Gastroesophageal sphincter (tissue), 3 donors: ENCODE data around the gene LILRB3.
"Not testable (repeated sequence)": the region's sequence is repeated elsewhere in the genome, so short reads cannot be mapped to it uniquely, and the experiment has no call there.

Experiments used
- CTCF ChIP-seq, 4 experiments: fragments of 200-600 bp in 2 of 4; fragments of 450-650 bp in 2 of 4; sonication (generic) in 1 of 4; IDR thresholded peaks; one replicate each; pipeline ENCODE4 v1.5.1; 2017 to 2019; ENCODE audit warnings: antibody characterized with exemption in 4 of 4, mild to moderate bottlenecking in 2 of 4, moderate library complexity in 2 of 4
- EP300 ChIP-seq: sonication (generic); formaldehyde crosslinking; IDR thresholded peaks from one replicate; pipeline ENCODE4 v1.6.1; 2017; ENCODE audit warnings: antibody characterized with exemption, mild to moderate bottlenecking
- POLR2A ChIP-seq, 2 donors: fragments of 450-650 bp; IDR thresholded peaks; one replicate each; pipeline ENCODE4 v1.6.1; 2017; ENCODE audit warnings: antibody characterized with exemption in 2 of 2, mild to moderate bottlenecking in 2 of 2, moderate library complexity in 1 of 2
- POLR2AphosphoS5 ChIP-seq: sonication (generic); formaldehyde crosslinking; IDR thresholded peaks from one replicate; pipeline ENCODE4 v1.6.1; 2017; ENCODE audit warnings: antibody characterized with exemption

DNA sequence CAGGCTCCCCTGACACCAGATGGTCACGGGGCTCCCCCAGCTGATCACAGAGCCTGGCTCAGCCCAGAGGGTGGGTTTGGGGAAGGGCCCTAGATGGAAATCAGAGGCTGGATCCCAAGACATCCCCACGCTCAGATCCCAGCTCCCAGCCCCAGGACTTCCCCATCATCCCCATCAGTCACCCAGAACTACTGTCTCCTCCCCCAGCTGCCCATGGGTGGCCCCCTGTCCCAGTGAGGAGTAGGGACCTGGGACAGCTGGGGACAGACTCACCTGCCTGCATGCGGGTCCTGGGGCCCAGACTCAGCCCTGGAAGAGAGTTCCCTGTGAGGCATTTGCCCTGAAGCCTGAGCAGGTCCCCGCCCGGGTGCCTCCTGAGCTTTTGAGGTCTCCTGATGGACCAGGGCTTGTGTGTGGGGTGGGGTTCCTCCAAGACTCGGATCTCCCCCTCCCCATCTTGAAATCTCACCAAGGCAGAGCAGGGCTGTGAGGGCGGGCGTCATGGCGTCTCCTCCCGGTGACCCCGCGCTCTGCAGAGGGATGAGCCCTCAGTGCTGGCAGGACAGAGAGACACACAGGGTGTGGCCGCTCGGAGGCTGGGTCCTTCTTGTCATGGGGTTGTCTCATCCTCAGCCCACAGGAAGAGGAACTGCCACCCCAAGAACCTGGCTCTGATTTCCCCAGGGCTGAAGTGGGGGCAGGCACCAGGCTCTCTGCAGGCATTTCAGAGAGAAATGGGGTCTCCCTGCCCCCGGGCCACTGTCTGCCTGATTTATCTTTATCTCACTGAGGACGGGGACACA lies at the start of gene LILRB3:
- not testable (repeated sequence) for TF ChIP-seq POLR2AphosphoS5; POLR2A (IDR thresholded peaks at IDR 0.05); CTCF (IDR thresholded peaks at IDR 0.05); EP300
